IPS-15b (cell line): ENCODE data around the gene DNTT.

Experiments
- H3K27me3 ChIP-seq: one replicate; pipeline ENCODE4 v1.6.1; 2013; ENCODE audit warnings: low read length; ENCODE audit not compliant: control insufficient read depth, insufficient read depth
- H3K36me3 ChIP-seq: one replicate; pipeline ENCODE4 v1.6.1; 2013; ENCODE audit warnings: low read length; ENCODE audit not compliant: control insufficient read depth, insufficient read depth
- H3K4me1 ChIP-seq: one replicate; pipeline ENCODE4 v1.6.1; 2013; ENCODE audit warnings: mild to moderate bottlenecking, low read length; ENCODE audit not compliant: control insufficient read depth, insufficient read depth
- H3K4me3 ChIP-seq: one replicate; pipeline ENCODE4 v1.5.1; 2013; ENCODE audit warnings: low read depth, low read length
- H3K9ac ChIP-seq: one replicate; pipeline ENCODE4 v1.6.1; 2013; ENCODE audit warnings: low read depth, mild to moderate bottlenecking, low read length
- H3K9me3 ChIP-seq: one replicate; pipeline ENCODE4 v1.6.1; 2013; ENCODE audit warnings: mild to moderate bottlenecking, low read length; ENCODE audit not compliant: control insufficient read depth, insufficient read depth

DNTT gene

GRCh38 chr10:96376483-96376882, 72.2 kb downstream of the DNTT start:
- Histone ChIP-seq H3K9ac (no peak overlapping the region), H3K9me3 (no peaks in the 10 kb centered on the region), H3K4me1 (peaks cover 2% of the 10 kb centered on the region), H3K4me3 (no peak overlapping the region), H3K36me3 (no peaks in the 10 kb centered on the region), H3K27me3 (peaks cover 6% of the 10 kb centered on the region)

- H3K9ac ChIP-seq = no peak overlapping the region
- peaks cover 6% of the 10 kb centered on the region for H3K27me3 ChIP-seq
- no peaks in the 10 kb centered on the region for H3K4me1 ChIP-seq
- no peaks in the 10 kb centered on the region for H3K9me3 ChIP-seq
- H3K4me3 ChIP-seq = no peak overlapping the region
- H3K36me3 ChIP-seq = no peaks in the 10 kb centered on the region
Observed at GRCh38 chr10:96377816-96378294, 73.6 kb downstream of the DNTT start.

- Histone ChIP-seq H3K27me3 (peaks cover 6% of the 10 kb centered on the region), H3K4me3 (no peak overlapping the region), H3K4me1 (no peaks in the 10 kb centered on the region), H3K9ac (no peak overlapping the region), H3K9me3 (no peaks in the 10 kb centered on the region), H3K36me3 (no peaks in the 10 kb centered on the region)
Observed at GRCh38 chr10:96378741-96379140, 74.5 kb downstream of the DNTT start.

GRCh38 chr10:96379758-96380157, 75.5 kb downstream of the DNTT start:
- Histone ChIP-seq H3K36me3 (no peaks in the 10 kb centered on the region), H3K27me3 (no peaks in the 10 kb centered on the region), H3K9ac (no peak overlapping the region), H3K9me3 (no peaks in the 10 kb centered on the region), H3K4me3 (no peak overlapping the region), H3K4me1 (no peaks in the 10 kb centered on the region)

GRCh38 chr10:96380821-96381220, 76.6 kb downstream of the DNTT start:
- H3K9me3 ChIP-seq = no peaks in the 10 kb centered on the region
- no peaks in the 10 kb centered on the region for H3K36me3 ChIP-seq
- no peaks in the 10 kb centered on the region for H3K27me3 ChIP-seq
- H3K4me3 ChIP-seq = no peak overlapping the region
- no peaks in the 10 kb centered on the region for H3K4me1 ChIP-seq
- H3K9ac ChIP-seq = no peak overlapping the region

- H3K9me3 ChIP-seq = no peaks in the 10 kb centered on the region
- H3K4me3 ChIP-seq = no peak overlapping the region
- H3K36me3 ChIP-seq = no peaks in the 10 kb centered on the region
- H3K27me3 ChIP-seq = no peaks in the 10 kb centered on the region
- H3K4me1 ChIP-seq = no peaks in the 10 kb centered on the region
- H3K9ac ChIP-seq = no peak overlapping the region
Observed at GRCh38 chr10:96384506-96384905, 80.3 kb downstream of the DNTT start.

- Histone ChIP-seq H3K9ac (no peak overlapping the region), H3K9me3 (no peaks in the 10 kb centered on the region), H3K4me1 (no peaks in the 10 kb centered on the region), H3K4me3 (no peak overlapping the region), H3K36me3 (no peaks in the 10 kb centered on the region), H3K27me3 (no peaks in the 10 kb centered on the region)
Observed at GRCh38 chr10:96387161-96387560, 82.9 kb downstream of the DNTT start.

- no peaks in the 10 kb centered on the region for H3K4me1 ChIP-seq
- H3K36me3 ChIP-seq = no peaks in the 10 kb centered on the region
- H3K9me3 ChIP-seq = no peaks in the 10 kb centered on the region
- no peaks in the 10 kb centered on the region for H3K27me3 ChIP-seq
- no peak overlapping the region for H3K9ac ChIP-seq
- no peak overlapping the region for H3K4me3 ChIP-seq
Observed at GRCh38 chr10:96387601-96388000, 83.4 kb downstream of the DNTT start.
